Measurements from ENCODE around the gene PATJ. TPM values are rescaled to one million over a fixed set of nuclear protein-coding genes. Genes with fewer than 3 reads are reported as not detected.

The PATJ gene
- total and polyA plus RNA-seq, 2 of the 13 experiments (the other 11 are each of a cell fraction or from before 2014, with no cell fraction given), result 6.2 to 16.8 TPM

GRCh38 chr1:61951731-61952580 is 209.7 kb downstream of the PATJ start:
- BruUV-seq (replicated peaks), result no TSS peak
- in situ Hi-C loops (cut with HindIII; ENCODE audit: extremely low pct_ligation_motif_present, low pct_unique_long_range_greater_than_20kb), result no loop called here

More at GRCh38 chr1:61951731-61952580, 209.7 kb downstream of the PATJ start:
- Histone ChIP-seq H3K4me2 (ENCODE audit: low read depth, low read length) (no peak overlapping the region), H3K79me2 (ENCODE audit: insufficient read depth, low read length) (no peaks in the 10 kb centered on the region), H3K4me3 (replicated peaks in 1 of 3; ENCODE audit: insufficient read depth in 1 of 3, low read depth in 2 of 3, low read length in 3 of 3) (no peak overlapping the region), H2AFZ (ENCODE audit: low read length) (no peak overlapping the region), H3K27ac (ENCODE audit: extremely low read length, insufficient read depth, low read length) (no peak overlapping the region), H3K27me3 (ENCODE audit: control insufficient read depth in 1 of 2, insufficient read depth in 2 of 2, low read length in 2 of 2) (no peaks in the 10 kb centered on the region), H3K36me3 (replicated peaks in 1 of 2; ENCODE audit: control insufficient read depth in 1 of 2, insufficient read depth in 2 of 2, low read length in 2 of 2) (no peaks in the 10 kb centered on the region), H3K9me3 (ENCODE audit: low read length) (no peaks in the 10 kb centered on the region), H3K4me1 (ENCODE audit: insufficient read depth, low read length) (peaks cover 6% of the 10 kb centered on the region; the same call in 1 of the 2 replicates), H3K9ac (ENCODE audit: insufficient read depth, low read depth, low read length) (no peak overlapping the region), H4K20me1 (ENCODE audit: insufficient read depth, low read length) (no peaks in the 10 kb centered on the region)
- 95% methylated on average over 9 of the region's 9 CpGs for WGBS (ENCODE audit: low lambda C conversion rate)
- no peak for ATAC-seq
- no peak for DNase-seq (ENCODE audit: low spot score)
- intact Hi-C loops (cut with micrococcal nuclease; ENCODE audit: unreplicated experiment), result loop anchor here (10.0 kb wide), 1 partner anchor 123 kb away; no protein-coding TSS in a partner anchor
- ChIA-PET POLR2A (no interaction called here), CTCF (ENCODE audit: low intra/inter-chr PET ratio, low total read pairs) (no interaction called here)
- TF ChIP-seq SIX1 (CRISPR knock-in tag; IDR thresholded peaks at IDR 0.05; ENCODE audit: borderline replicate concordance), result no peak
- TF ChIP-seq ZNF577 (CRISPR knock-in tag; IDR thresholded peaks at IDR 0.05; ENCODE audit: borderline replicate concordance, low read depth), result no peak
- no peak for TF ChIP-seq MYNN (CRISPR knock-in tag; IDR thresholded peaks at IDR 0.05; ENCODE audit: low read depth)
- TF ChIP-seq FIP1L1 (IDR thresholded peaks at IDR 0.05; ENCODE audit: borderline replicate concordance, insufficient read depth, low read depth, low read length), result no peak
- TF ChIP-seq CREB3 (CRISPR knock-in tag; IDR thresholded peaks at IDR 0.05), result no peak
- TF ChIP-seq ZNF556 (CRISPR knock-in tag; IDR thresholded peaks at IDR 0.05; ENCODE audit: borderline replicate concordance), result no peak
- TF ChIP-seq IRX3 (CRISPR knock-in tag; IDR thresholded peaks at IDR 0.05; ENCODE audit: borderline replicate concordance, low read depth), result no peak
- no peak for TF ChIP-seq ARNT (IDR thresholded peaks at IDR 0.05)
- no peak for TF ChIP-seq TEAD2 (CRISPR knock-in tag; IDR thresholded peaks at IDR 0.05)
- no peak for TF ChIP-seq DNMT1 (CRISPR knock-in tag; IDR thresholded peaks at IDR 0.05)
- TF ChIP-seq HOMEZ (CRISPR knock-in tag; IDR thresholded peaks at IDR 0.05; ENCODE audit: low read depth), result no peak
- no peak for TF ChIP-seq ZNF101 (CRISPR knock-in tag; IDR thresholded peaks at IDR 0.05; ENCODE audit: borderline replicate concordance, low read depth)
- TF ChIP-seq EHMT2 (IDR thresholded peaks at IDR 0.05; ENCODE audit: borderline replicate concordance, low read depth, low read length), result no peak
- TF ChIP-seq SIN3B (IDR thresholded peaks at IDR 0.05; ENCODE audit: low read length), result no peak
- TF ChIP-seq TOE1 (CRISPR knock-in tag; IDR thresholded peaks at IDR 0.05), result no peak
- no peak for TF ChIP-seq RORA (CRISPR knock-in tag; IDR thresholded peaks at IDR 0.05)
- no peak for TF ChIP-seq ZNF530 (CRISPR knock-in tag; IDR thresholded peaks at IDR 0.05; ENCODE audit: low read depth)
- TF ChIP-seq ZNF317 (CRISPR knock-in tag; IDR thresholded peaks at IDR 0.05), result no peak
- TF ChIP-seq PRDM15 (CRISPR knock-in tag; IDR thresholded peaks at IDR 0.05), result no peak
- no peak for FAIRE-seq
